ENCODE measurements around the gene STKLD1.

Gene STKLD1

GRCh38 chr9:133454943-133455673 is 78.9 kb downstream of the STKLD1 start:
- peaks cover 0 to 7% of the 10 kb centered on the region in 2 experiments; a peak in 1 of 3 replicates for H3K36me3 ChIP-seq (ENCODE audit: control insufficient read depth in 2 of 2, insufficient read depth in 1 of 2, low read length in 2 of 2)
- H3K4me1 ChIP-seq (ENCODE audit: control insufficient read depth, insufficient read depth, low read length): no peaks in the 10 kb centered on the region
- POLR2A ChIA-PET: interaction anchor here (0.9 kb wide), 1 partner anchor 27 kb away, joined by 5 read pairs; no protein-coding TSS in a partner anchor
- TF ChIP-seq HIC1 (tag by site-specific recombination; IDR thresholded peaks at IDR 0.05) (0 out of 2 replicates have a peak, but pooled peaks have one; percentile 6), ZNF704 (tag by site-specific recombination; IDR thresholded peaks at IDR 0.05) (no peak)
- H3K27ac ChIP-seq (ENCODE audit: extremely low read depth, low read depth, low read length): no peak overlapping the region
- CTCF ChIA-PET: interaction anchor here (0.6 to 0.7 kb wide), 2 partner anchors 17 to 272 kb away, joined by 3 to 5 read pairs; no protein-coding TSS in a partner anchor
- H3K9me3 ChIP-seq (ENCODE audit: control insufficient read depth, insufficient read depth, low read depth, low read length): no peaks in the 10 kb centered on the region
- no peak overlapping the region for H3K4me3 ChIP-seq (ENCODE audit: low read depth, low read length)
